ENCODE results near the gene UQCC2. TPM values are rescaled to one million over a fixed set of nuclear protein-coding genes. Genes with fewer than 3 reads are reported as not detected.

Gene UQCC2
- total and polyA plus RNA-seq, 12 donors = 7.4 to 214 (median 72.9) TPM

DNA sequence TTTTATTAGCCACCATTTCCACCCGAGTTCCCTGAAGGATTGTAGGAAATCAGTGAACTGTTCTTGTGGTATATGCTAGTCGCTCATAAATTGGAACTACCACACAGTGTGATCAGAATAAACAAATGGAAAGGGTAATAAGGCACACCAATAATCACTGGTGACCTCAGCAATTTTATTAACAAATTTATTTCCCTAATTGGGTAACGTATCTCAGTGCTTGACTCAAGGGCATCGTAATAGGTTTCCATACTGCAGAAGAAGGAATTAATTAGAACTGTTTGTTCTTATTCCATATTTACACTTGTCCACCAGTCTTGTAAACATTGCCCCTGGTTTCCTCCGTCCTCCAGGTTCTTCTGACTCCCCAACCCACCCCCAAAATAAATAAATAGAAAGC lies 10.0 kb upstream of the UQCC2 start:
- Histone ChIP-seq H3K9me3 (replicated peaks in 1 of 3) (no peaks in the 10 kb centered on the region), H3K4me3 (no peak overlapping the region), H3K4me1 (replicated peaks in 1 of 2) (peaks cover 0 to 6% of the 10 kb centered on the region in 2 donors), H3K27ac (no peak overlapping the region), H3K36me3 (replicated peaks in 1 of 2) (no peaks in the 10 kb centered on the region), H3K27me3 (no peaks in the 10 kb centered on the region)
- intact Hi-C loops (cut with DNase I) = no loop called here
- no peak for DNase-seq
- TF ChIP-seq CTCF (IDR thresholded peaks at IDR 0.05) (no peak), POLR2A (IDR thresholded peaks at IDR 0.05) (no peak)
- WGBS, 4 donors = 48 to 85% (median 55%) methylated on average over 5 of the region's 5 CpGs

GRCh38 chr6:33720998-33721397 lies 9.5 kb upstream of the UQCC2 start:
- DNase-seq = no peak
- no peaks in the 10 kb centered on the region for H3K36me3 ChIP-seq (replicated peaks in 1 of 2)
- intact Hi-C loops (cut with DNase I) = no loop called here

DNA sequence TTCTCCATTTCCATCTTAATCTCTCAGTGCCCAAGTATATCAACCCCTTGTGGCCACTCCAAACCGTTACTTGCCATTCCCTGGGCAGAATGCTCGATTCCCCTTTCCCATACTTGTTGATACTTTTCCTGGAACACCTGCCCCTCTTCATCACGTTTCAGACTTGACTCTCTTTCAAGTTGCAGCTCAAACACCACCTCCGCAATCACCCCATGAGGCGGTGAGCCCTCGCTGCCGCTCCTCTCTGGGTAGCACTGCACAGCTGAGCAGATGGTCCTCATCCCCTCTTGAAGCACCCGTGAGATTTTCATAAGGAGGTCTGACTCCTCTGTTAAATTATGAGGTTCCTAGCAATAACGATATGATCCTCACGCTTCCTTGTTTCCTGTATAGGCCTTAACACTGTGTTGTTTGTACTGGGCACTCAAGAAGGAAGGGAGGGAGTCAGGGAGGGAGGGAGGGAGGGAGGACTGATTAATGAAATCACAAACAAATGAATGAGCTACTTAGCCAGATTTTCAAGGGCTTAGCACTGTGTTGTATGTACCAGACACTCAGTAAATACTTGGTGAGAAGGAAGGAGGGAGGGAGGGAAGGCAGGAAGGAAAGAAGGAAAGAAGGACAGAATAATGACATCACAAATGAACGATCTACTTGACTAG lies 8.0 kb upstream of the UQCC2 start:
- Histone ChIP-seq H3K27ac (no peak overlapping the region), H3K27me3 (no peaks in the 10 kb centered on the region), H3K9me3 (replicated peaks in 1 of 3) (no peaks in the 10 kb centered on the region), H3K4me3 (no peak overlapping the region), H3K36me3 (replicated peaks in 1 of 2) (no peaks in the 10 kb centered on the region), H3K4me1 (replicated peaks in 1 of 2) (peaks cover 0 to 6% of the 10 kb centered on the region in 2 donors)
- DNase-seq = no peak
- TF ChIP-seq CTCF (IDR thresholded peaks at IDR 0.05) (no peak), POLR2A (IDR thresholded peaks at IDR 0.05) (no peak)
- WGBS, 4 donors = 81 to 84% (median 83%) methylated on average over 11 of the region's 11 CpGs
- intact Hi-C loops (cut with DNase I) = no loop called here

More at GRCh38 chr6:33720998-33721397, 9.5 kb upstream of the UQCC2 start:
- no peak for TF ChIP-seq POLR2A (IDR thresholded peaks at IDR 0.05)
- TF ChIP-seq CTCF (IDR thresholded peaks at IDR 0.05) = no peak
- no peaks in the 10 kb centered on the region for H3K27me3 ChIP-seq
- H3K27ac ChIP-seq = no peak overlapping the region
- no peaks in the 10 kb centered on the region for H3K9me3 ChIP-seq (replicated peaks in 1 of 3)
- H3K4me1 ChIP-seq (replicated peaks in 1 of 2) = peaks cover 0 to 6% of the 10 kb centered on the region in 2 donors
- 77 to 86% (median 79%) methylated on average over 1 of the region's 1 CpG for WGBS, 4 donors
- no peak overlapping the region for H3K4me3 ChIP-seq

GRCh38 chr6:33718713-33719112 lies 7.2 kb upstream of the UQCC2 start:
- intact Hi-C loops (cut with DNase I) = no loop called here
- Histone ChIP-seq H3K27me3 (no peaks in the 10 kb centered on the region), H3K4me1 (replicated peaks in 1 of 2) (peaks cover 0 to 5% of the 10 kb centered on the region in 2 donors), H3K9me3 (replicated peaks in 1 of 3) (no peaks in the 10 kb centered on the region), H3K4me3 (no peak overlapping the region), H3K36me3 (replicated peaks in 1 of 2) (no peaks in the 10 kb centered on the region), H3K27ac (no peak overlapping the region)
- 86 to 94% (median 93%) methylated on average over 2 of the region's 2 CpGs for WGBS, 4 donors
- no peak for DNase-seq
- TF ChIP-seq POLR2A (IDR thresholded peaks at IDR 0.05) (no peak), CTCF (IDR thresholded peaks at IDR 0.05) (no peak)
